ENCODE data around the gene DAW1.
"Not testable (repeated sequence)": the region's sequence is repeated elsewhere in the genome, so short reads cannot be mapped to it uniquely, and the experiment has no call there.

DAW1 gene

DNA sequence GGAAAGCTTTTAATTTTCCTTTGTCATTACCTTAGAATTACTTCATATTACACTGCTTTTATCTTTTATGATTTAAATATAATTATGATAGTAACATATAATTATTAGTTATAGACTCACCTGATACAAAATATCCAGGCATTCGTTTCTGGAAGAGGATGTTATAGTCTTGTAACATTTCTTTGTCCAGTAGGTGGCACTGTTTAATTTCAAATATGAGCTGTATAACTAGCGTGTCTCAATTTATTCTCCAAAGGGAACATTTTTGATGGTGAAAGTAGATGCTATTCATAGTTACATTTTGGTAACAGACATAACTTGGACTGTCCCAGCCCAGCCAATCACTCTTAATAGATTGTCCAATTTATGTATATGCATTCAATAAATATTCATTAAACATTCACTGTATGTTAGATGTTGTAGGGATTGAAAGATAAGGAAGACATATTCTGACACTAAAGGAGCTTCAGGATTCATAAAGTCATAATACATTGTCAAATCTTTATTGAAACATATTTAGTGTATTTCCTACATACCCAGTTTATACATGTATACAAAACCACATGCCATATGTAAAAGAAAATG is 19.2 kb downstream of the DAW1 start:
- H3K27ac ChIP-seq = no peak overlapping the region
- no peak overlapping the region for H3K4me3 ChIP-seq

- Histone ChIP-seq H3K27ac (no peak overlapping the region), H3K4me3 (no peak overlapping the region)
Measured at GRCh38 chr2:227891673-227892072, 20.2 kb downstream of the DAW1 start.

GRCh38 chr2:227903381-227903780 is 31.9 kb downstream of the DAW1 start:
- Histone ChIP-seq H3K4me3 (no peak overlapping the region), H3K27ac (no peak overlapping the region)

DNA sequence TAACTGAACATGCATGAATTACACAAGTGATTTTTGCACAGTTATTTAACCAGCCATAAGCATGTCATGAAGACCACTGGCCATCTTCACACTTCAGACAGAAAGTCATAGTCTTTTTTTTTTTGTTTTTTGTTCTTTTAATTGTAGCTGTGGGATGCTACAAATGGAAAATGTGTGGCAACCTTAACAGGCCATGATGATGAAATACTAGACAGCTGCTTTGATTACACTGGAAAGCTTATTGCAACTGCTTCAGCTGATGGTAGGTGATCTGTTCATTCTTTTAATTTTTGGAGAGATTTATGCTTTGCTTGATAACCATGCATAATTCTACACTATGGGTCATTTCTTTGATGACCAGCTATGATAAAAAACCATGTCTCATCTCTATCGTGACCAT is 35.6 kb downstream of the DAW1 start:
- no peak overlapping the region for H3K27ac ChIP-seq
- no peak overlapping the region for H3K4me3 ChIP-seq

GRCh38 chr2:227908266-227909054 is 37.0 kb downstream of the DAW1 start:
- no peak overlapping the region for H3K27ac ChIP-seq
- H3K4me3 ChIP-seq = no peak overlapping the region

- Histone ChIP-seq H3K27ac (no peak overlapping the region), H3K4me3 (no peak overlapping the region)
Measured at GRCh38 chr2:227914362-227914761, 42.9 kb downstream of the DAW1 start.

GRCh38 chr2:227921648-227922047 is 50.2 kb downstream of the DAW1 start:
- H3K27ac ChIP-seq = no peak overlapping the region
- no peak overlapping the region for H3K4me3 ChIP-seq

DNA sequence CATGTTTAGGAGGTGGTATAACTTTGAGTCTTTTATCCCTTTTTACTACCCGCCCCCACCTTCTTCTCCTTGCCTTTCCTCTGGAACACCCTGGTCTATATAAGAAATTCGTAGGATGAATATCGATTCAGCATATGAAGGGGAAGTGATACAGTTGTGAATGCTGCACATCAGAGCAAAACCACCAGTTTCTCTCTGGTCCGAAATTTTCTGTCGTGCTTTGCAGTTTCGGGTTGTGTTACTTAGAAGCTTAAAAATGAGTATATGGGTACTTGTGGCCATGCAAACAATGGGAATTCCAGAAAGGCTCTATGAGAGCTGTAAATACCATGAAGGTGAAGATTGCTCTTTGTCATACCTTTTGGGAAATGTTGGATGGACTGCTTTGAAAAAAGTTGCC is 60.6 kb downstream of the DAW1 start:
- Histone ChIP-seq H3K4me3 (no peak overlapping the region), H3K27ac (no peak overlapping the region)

- no peak overlapping the region for H3K27ac ChIP-seq
- no peak overlapping the region for H3K4me3 ChIP-seq
Measured at GRCh38 chr2:227932403-227932802, 61.0 kb downstream of the DAW1 start.

- H3K27ac ChIP-seq = no peak overlapping the region
- no peak overlapping the region for H3K4me3 ChIP-seq
Measured at GRCh38 chr2:227933884-227934283, 62.5 kb downstream of the DAW1 start.

DNA sequence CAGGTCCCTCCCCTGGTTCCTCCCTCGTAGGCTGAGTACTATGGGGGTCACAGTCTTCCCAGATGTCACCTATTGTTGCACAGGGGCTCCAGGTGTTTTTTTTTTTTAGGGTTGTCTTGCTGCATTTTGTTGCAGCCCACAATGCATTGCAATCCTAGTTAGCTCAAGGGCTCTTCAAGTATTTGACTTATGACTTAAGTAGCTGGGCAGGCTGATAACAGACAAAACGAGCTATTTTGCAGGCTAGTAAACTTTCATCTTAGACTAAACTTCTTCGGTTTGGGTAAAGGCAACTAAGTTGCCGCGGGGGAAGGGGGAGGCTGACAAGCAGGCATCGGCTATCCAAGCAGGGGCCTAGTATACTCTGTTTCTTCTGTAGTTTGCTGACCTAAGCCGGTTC is 64.8 kb downstream of the DAW1 start:
- H3K27ac ChIP-seq, H3K4me3 ChIP-seq: not testable (repeated sequence)

- H3K4me3 ChIP-seq = no peak overlapping the region
- H3K27ac ChIP-seq = no peak overlapping the region
Measured at GRCh38 chr2:227939271-227940027, 68.0 kb downstream of the DAW1 start.

GRCh38 chr2:227942021-227942420 is 70.6 kb downstream of the DAW1 start:
- Histone ChIP-seq H3K4me3 (no peak overlapping the region), H3K27ac (no peak overlapping the region)

DNA sequence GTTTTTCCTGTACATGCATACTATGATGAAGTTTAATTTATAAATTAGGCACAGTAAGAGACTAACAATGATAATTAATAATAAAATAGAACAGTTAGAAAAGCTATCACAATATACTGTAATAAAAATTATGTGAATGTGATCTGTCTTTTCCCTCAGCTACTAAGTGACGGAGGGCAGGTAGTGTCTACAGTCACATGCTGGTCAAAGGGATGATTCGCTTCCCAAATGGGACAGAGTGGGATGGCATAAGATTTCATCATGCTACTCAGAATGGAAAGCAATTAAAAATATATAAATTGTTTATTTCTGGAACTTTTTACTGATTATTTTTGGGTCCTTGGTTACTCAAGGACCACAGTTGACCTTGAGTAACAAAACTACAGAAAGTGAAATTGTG is 71.5 kb downstream of the DAW1 start:
- Histone ChIP-seq H3K27ac (no peak overlapping the region), H3K4me3 (no peak overlapping the region)

DNA sequence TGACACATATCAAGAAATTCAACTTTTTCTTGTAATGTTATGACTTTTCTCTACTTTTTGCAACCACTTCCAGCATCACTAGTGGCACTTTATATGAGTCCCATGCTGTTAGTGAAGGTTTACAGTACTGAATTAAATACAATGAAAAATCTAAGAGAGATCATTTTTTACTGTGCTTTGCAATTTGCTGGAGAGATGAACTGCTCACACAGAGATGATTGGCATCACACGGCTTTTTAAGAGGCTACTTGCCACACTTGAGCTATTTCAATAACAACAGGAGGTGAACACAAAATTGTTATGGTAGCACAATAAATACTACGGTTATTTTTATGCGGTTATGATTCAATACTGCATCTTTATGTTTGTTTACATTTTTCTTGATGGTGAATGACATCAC is 88.9 kb downstream of the DAW1 start:
- Histone ChIP-seq H3K27ac (no peak overlapping the region), H3K4me3 (no peak overlapping the region)

DNA sequence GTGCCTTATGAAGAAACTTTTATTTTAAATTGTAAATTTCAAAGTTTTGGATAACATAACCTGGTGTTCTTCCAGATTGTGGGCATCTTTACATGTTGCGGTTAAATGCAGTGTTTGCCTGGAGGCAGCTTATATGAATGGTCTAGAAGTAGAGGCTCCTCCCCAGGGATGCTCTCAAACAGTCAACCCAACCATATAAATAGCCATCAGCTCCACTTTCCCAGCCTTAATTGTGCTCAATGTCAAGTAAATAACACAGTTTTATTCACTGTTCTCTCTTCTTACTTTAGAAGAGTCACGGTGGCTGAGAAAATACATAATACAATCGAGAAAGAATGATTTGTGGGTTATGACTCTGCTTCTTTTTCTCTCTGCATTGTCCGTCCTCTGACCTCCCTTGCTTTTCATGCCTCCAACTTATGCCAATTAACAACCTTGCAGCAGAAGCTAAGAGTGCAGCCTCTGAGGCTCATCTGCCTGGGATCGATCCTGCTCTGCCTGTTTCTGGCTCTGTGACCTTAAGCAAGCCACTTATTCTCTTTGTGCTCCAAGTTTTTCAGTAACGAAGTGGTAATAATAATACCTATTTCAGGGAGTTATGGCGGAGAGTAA is 100.3 kb downstream of the DAW1 start:
- Histone ChIP-seq H3K4me3 (no peak overlapping the region), H3K27ac (no peak overlapping the region)

DNA sequence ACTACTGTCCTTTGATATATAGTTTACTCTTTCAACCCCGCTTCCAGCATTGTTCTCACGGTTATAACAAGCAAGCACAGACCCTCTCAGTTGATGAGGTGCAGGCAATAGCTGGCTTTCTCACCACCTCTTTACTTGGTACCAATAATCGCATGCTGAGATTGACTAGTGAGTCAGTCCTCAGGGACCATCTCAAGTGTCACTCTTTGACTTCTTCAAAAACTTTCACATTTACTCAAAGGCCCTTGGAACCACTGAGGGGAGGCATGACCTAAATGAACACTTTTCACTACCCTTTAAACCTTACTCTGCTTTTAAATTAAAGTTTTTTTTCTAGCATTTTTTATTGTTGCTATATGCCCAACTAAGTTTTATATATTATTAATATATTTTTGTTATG is 101.8 kb downstream of the DAW1 start:
- H3K27ac ChIP-seq = no peak overlapping the region
- H3K4me3 ChIP-seq = no peak overlapping the region
